HEK293 (cell line): Measurements from ENCODE around the gene RPS27.

Experiments
- CTCF ChIA-PET: fragments of 350-600 bp; formaldehyde crosslinking; extraction: SDS; loops from one replicate; lab custom pipeline; 2021; ENCODE audit warnings: antibody characterized with exemption; lab: Yijun Ruan, JAX
- POLR2A ChIA-PET: fragments of 300-600 bp; formaldehyde crosslinking; extraction: SDS; loops from one replicate; lab custom pipeline; 2020; ENCODE audit warnings: antibody characterized with exemption, inconsistent platforms; lab: Yijun Ruan, JAX
- H3K27ac ChIP-seq: fragments of 200-500 bp; sonication (Bioruptor generic); 2 replicates; pipeline ENCODE4 v1.5.1; 2014; ENCODE audit warnings: low read depth, low read length, control low read depth, inconsistent platforms; ENCODE audit errors: extremely low read depth
- H3K36me3 ChIP-seq, 2 experiments: fragments of 200-500 bp in 1 of 2; sonication (Bioruptor generic) in 1 of 2; 1 replicate in 1 of 2; 2 replicates in 1 of 2; pipeline ENCODE4 v1.5.1; 2014 to 2017; ENCODE audit warnings: inconsistent platforms in 2 of 2, low read length in 2 of 2; ENCODE audit not compliant: control insufficient read depth in 2 of 2, insufficient read depth in 1 of 2
- H3K4me1 ChIP-seq: fragments of 200-500 bp; sonication (Bioruptor generic); 2 replicates; pipeline ENCODE4 v1.5.1; 2014; ENCODE audit warnings: mild to moderate bottlenecking, low read length, inconsistent platforms; ENCODE audit not compliant: control insufficient read depth, insufficient read depth
- H3K4me3 ChIP-seq: 2 replicates; pipeline ENCODE4 v1.5.1; 2011; ENCODE audit warnings: low read depth, mild to moderate bottlenecking, control low read depth, low read length, moderate library complexity
- H3K9me3 ChIP-seq: fragments of 200-500 bp; sonication (Bioruptor generic); 2 replicates; pipeline ENCODE4 v1.5.1; 2014; ENCODE audit warnings: low read depth, low read length, inconsistent platforms; ENCODE audit not compliant: control insufficient read depth, insufficient read depth
- MEIS1 ChIP-seq: sonication (generic); formaldehyde crosslinking; IDR thresholded peaks from 2 replicates; pipeline ENCODE4 v1.8.1; 2022; ENCODE audit warnings: missing genetic modification reagents, mild to moderate bottlenecking, borderline replicate concordance
- SP7 ChIP-seq: fragments of 450-650 bp; formaldehyde crosslinking; IDR thresholded peaks from 2 replicates; pipeline ENCODE4 v1.5.1; 2016; ENCODE audit warnings: missing biosample characterization, missing genetic modification characterization
- ZBTB8A ChIP-seq: fragments of 450-650 bp; formaldehyde crosslinking; IDR thresholded peaks from 2 replicates; pipeline ENCODE4 v1.5.1; 2016; ENCODE audit warnings: missing biosample characterization, missing genetic modification characterization
- ZNF121 ChIP-seq: fragments of 450-650 bp; formaldehyde crosslinking; IDR thresholded peaks from 2 replicates; pipeline ENCODE4 v1.5.1; 2016; ENCODE audit warnings: missing biosample characterization, missing genetic modification characterization
- ZNF223 ChIP-seq: fragments of 450-650 bp; formaldehyde crosslinking; IDR thresholded peaks from 2 replicates; pipeline ENCODE4 v1.5.1; 2016; ENCODE audit warnings: missing biosample characterization, missing genetic modification characterization
- ZNF23 ChIP-seq: fragments of 450-650 bp; formaldehyde crosslinking; IDR thresholded peaks from 2 replicates; pipeline ENCODE4 v1.5.1; 2016; ENCODE audit warnings: missing biosample characterization, missing genetic modification characterization, borderline replicate concordance
- ZNF302 ChIP-seq: fragments of 450-650 bp; formaldehyde crosslinking; IDR thresholded peaks from 2 replicates; pipeline ENCODE4 v1.5.1; 2016; ENCODE audit warnings: missing biosample characterization, missing genetic modification characterization, low read depth
- ZNF324 ChIP-seq: fragments of 450-650 bp; formaldehyde crosslinking; IDR thresholded peaks from 2 replicates; pipeline ENCODE4 v1.5.1; 2016; ENCODE audit warnings: missing biosample characterization, missing genetic modification characterization
- ZNF366 ChIP-seq: fragments of 450-650 bp; formaldehyde crosslinking; conservative IDR thresholded peaks from 2 replicates; pipeline ENCODE4 v1.5.1; 2016; ENCODE audit warnings: missing biosample characterization, missing genetic modification characterization
- ZNF426 ChIP-seq: fragments of 450-650 bp; formaldehyde crosslinking; IDR thresholded peaks from 2 replicates; pipeline ENCODE4 v1.5.1; 2017; ENCODE audit warnings: missing biosample characterization, missing genetic modification characterization, mild to moderate bottlenecking, inconsistent platforms, moderate library complexity
- ZNF48 ChIP-seq: fragments of 450-650 bp; formaldehyde crosslinking; IDR thresholded peaks from 2 replicates; pipeline ENCODE4 v1.5.1; 2016; ENCODE audit warnings: missing biosample characterization, missing genetic modification characterization
- ZNF660 ChIP-seq: fragments of 450-650 bp; IDR thresholded peaks from 2 replicates; pipeline ENCODE4 v1.5.1; 2018; ENCODE audit warnings: missing biosample characterization, mild to moderate bottlenecking, missing genetic modification characterization
- ZNF791 ChIP-seq: fragments of 450-650 bp; formaldehyde crosslinking; IDR thresholded peaks from 2 replicates; pipeline ENCODE4 v1.5.1; 2016; ENCODE audit warnings: missing biosample characterization, missing genetic modification characterization
- ZSCAN30 ChIP-seq: fragments of 450-650 bp; IDR thresholded peaks from 2 replicates; pipeline ENCODE4 v1.5.1; 2018; ENCODE audit warnings: missing biosample characterization, mild to moderate bottlenecking, missing genetic modification characterization, moderate library complexity
- TF ChIP-seq, protein P1 (sequence below): fragments of 450-650 bp; formaldehyde crosslinking; IDR thresholded peaks from 2 replicates; pipeline ENCODE4 v1.5.1; 2017; ENCODE audit warnings: missing biosample characterization, missing genetic modification characterization
- TF ChIP-seq, protein P2 (sequence below): fragments of 450-650 bp; formaldehyde crosslinking; conservative IDR thresholded peaks from 2 replicates; pipeline ENCODE4 v1.5.1; 2016; ENCODE audit warnings: low read depth, missing biosample characterization, missing genetic modification characterization
- TF ChIP-seq, protein P3 (sequence below): fragments of 450-650 bp; formaldehyde crosslinking; IDR thresholded peaks from 2 replicates; pipeline ENCODE4 v1.5.1; 2016; ENCODE audit warnings: missing biosample characterization, missing genetic modification characterization

Gene RPS27

DNA sequence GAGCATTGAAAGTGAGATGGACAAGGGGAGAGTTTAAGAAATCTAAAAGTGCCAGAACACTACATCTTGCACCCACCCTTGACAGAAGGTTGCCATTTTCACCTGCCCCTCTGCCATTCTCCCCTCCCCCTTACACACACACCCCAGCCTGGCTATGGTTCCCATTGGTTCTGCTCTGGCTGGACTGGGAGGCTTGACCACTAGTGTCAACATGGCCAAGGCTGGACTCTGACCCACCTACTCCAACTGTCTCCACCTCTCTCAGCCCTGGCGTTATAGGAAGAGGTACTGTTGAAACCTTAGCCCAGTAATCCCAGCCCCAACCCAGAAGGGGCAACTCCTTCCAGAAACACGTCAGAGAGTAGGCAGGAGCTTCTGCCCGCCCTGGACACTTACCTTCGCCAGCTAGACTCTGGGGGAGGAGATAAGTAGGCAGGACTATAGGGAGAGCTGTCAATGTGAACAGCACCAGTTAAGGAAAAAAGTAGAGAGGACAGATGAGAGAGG, 36.6 kb upstream of the RPS27 start:
- no peak for TF ChIP-seq ZSCAN30 (tag by site-specific recombination)
- H3K9me3 ChIP-seq, result no peaks in the 10 kb centered on the region
- H3K36me3 ChIP-seq, result peaks cover 16 to 64% of the 10 kb centered on the region in 2 experiments; a peak in 2 of 3 replicates
- peaks cover 8% of the 10 kb centered on the region; the same call in 1 of the 2 replicates for H3K4me1 ChIP-seq
- POLR2A ChIA-PET, result no interaction called here
- H3K4me3 ChIP-seq, result no peak overlapping the region
- H3K27ac ChIP-seq, result no peak overlapping the region
- CTCF ChIA-PET, result interaction anchor here (0.8 to 1.5 kb wide), 2 partner anchors 132 to 157 kb away, joined by 3 to 6 read pairs; no protein-coding TSS in a partner anchor

DNA sequence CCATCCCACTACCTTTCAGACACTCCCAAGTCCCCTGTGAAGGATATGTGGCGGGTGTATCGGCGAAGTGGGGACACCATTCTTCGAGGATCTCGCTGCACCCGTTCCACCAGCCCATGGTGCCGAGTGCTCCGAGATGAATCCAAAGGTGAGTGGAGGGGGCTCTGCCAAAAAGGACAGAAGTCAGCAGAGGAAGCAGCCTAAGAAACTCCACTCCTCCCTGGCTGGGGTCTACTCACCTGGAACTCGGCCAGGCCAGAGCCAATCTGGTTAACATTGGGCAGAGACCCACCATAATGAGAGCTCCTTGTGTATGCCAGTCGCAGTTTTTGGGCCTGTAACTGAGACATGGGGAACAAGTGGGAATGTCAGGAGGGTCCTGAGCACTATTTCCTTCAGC, 35.7 kb upstream of the RPS27 start:
- no peak for TF ChIP-seq ZNF302 (tag by site-specific recombination)
- TF ChIP-seq ZNF660 (tag by site-specific recombination), result no peak
- no peak for TF ChIP-seq ZNF48 (tag by site-specific recombination)
- no peak for TF ChIP-seq ZNF121 (tag by site-specific recombination)
- no peak for TF ChIP-seq ZNF223 (tag by site-specific recombination)
- TF ChIP-seq ZBTB8A (tag by site-specific recombination), result no peak
- H3K36me3 ChIP-seq, result peaks cover 16 to 63% of the 10 kb centered on the region in 2 experiments; a peak in 2 of 3 replicates
- CTCF ChIA-PET, result interaction anchor here (0.7 kb wide), 1 partner anchor 20 kb away, joined by 3 read pairs; no protein-coding TSS in a partner anchor
- H3K9me3 ChIP-seq, result no peaks in the 10 kb centered on the region
- no peak overlapping the region for H3K27ac ChIP-seq
- H3K4me3 ChIP-seq, result no peak overlapping the region
- H3K4me1 ChIP-seq, result peaks cover 8% of the 10 kb centered on the region; the same call in 1 of the 2 replicates
- POLR2A ChIA-PET, result interaction anchor here (1.0 kb wide), 1 partner anchor 8 kb away, joined by 5 read pairs; the partner anchor contains the start of gene SLC39A1

DNA sequence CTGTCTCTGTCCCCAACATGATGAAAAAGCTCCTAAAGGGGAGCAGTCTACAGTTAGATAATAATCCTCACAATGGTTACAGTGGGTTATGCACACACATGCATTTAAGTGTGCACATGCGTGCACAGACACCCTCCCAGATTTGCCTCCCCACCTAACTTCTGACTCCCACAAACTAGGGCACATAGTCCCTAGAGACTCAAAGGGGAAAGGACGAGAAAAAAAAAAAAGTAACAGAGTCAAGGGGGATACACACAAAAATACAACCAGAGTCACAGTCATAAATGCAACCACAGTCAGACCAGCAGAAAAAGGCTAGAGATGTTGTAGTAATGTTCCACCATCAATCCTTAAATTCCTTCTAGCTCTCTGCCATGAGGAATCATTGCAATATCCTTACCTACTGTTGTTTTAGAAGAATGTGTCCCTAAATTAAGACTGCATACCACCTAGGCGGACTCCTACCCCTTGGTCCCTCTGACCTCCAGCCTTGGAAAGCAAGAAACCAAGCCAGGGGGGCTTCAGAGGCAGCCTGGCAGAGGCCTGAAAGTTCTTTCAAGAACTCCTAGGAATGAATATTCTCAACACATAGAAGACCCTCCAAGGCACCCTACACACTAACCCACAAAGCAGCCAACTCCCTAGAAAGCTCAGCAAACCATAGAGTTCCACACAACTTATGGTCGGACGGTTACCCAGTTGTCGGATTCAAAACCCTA, 33.4 kb upstream of the RPS27 start:
- no peaks in the 10 kb centered on the region for H3K9me3 ChIP-seq
- TF ChIP-seq ZNF791, result no peak
- TF ChIP-seq, protein P1, sequence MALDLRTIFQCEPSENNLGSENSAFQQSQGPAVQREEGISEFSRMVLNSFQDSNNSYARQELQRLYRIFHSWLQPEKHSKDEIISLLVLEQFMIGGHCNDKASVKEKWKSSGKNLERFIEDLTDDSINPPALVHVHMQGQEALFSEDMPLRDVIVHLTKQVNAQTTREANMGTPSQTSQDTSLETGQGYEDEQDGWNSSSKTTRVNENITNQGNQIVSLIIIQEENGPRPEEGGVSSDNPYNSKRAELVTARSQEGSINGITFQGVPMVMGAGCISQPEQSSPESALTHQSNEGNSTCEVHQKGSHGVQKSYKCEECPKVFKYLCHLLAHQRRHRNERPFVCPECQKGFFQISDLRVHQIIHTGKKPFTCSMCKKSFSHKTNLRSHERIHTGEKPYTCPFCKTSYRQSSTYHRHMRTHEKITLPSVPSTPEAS (tag by site-specific recombination), result peak; percentile 60
- ChIA-PET CTCF (interaction anchor here (0.6 to 1.7 kb wide), 5 partner anchors 10 to 795 kb away, joined by 3 to 6 read pairs (median 4); partner anchors contain the start of genes DENND4B and RAB13), POLR2A (interaction anchor here (1.3 to 1.8 kb wide), 2 partner anchors 11 kb away, joined by 4 to 7 read pairs; partner anchors contain the start of genes CREB3L4 and DENND4B)
- H3K27ac ChIP-seq, result peak overlapping the region; percentile 90; the same call in 1 of the 2 replicates
- peaks cover 8% of the 10 kb centered on the region; the same call in 1 of the 2 replicates for H3K4me1 ChIP-seq
- peak overlapping the region; percentile 89 for H3K4me3 ChIP-seq
- H3K36me3 ChIP-seq, result peaks cover under 1 to 63% of the 10 kb centered on the region in 2 experiments; a peak in 2 of 3 replicates

DNA sequence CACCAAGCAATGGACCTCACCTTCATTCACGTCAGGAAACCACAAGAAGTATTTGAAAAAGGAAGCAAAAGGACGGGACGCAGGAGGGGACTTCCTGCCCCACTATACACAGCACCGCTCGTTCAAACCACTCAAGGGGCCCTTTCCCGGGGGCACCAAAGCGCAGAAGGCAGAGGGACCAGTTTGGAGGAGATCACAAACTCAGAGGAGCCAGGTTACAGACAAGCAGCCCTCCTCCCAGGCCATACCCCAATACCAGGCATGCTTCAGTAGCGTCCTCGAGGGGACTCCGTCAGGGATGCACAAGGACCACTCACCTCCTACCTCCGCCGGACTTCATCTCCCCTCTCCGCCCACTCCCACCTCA, 32.8 kb upstream of the RPS27 start:
- H3K36me3 ChIP-seq, result peaks cover 0 to 58% of the 10 kb centered on the region in 2 experiments; a peak in 2 of 3 replicates
- peaks cover 13% of the 10 kb centered on the region; the same call in 1 of the 2 replicates for H3K4me1 ChIP-seq
- ChIA-PET POLR2A (interaction anchor here (1.5 to 2.0 kb wide), 6 partner anchors 9 to 33 kb away, joined by 5 to 32 read pairs (median 13); partner anchors contain the start of genes CREB3L4, DENND4B, JTB and RPS27), CTCF (interaction anchor here (0.6 to 1.4 kb wide), 3 partner anchors 13 to 796 kb away, joined by 3 to 4 read pairs (median 4); partner anchors contain the start of gene RAB13)
- peak overlapping the region; percentile 90 for H3K27ac ChIP-seq
- peak overlapping the region; percentile 89 for H3K4me3 ChIP-seq
- H3K9me3 ChIP-seq, result no peaks in the 10 kb centered on the region
- TF ChIP-seq, protein P2, sequence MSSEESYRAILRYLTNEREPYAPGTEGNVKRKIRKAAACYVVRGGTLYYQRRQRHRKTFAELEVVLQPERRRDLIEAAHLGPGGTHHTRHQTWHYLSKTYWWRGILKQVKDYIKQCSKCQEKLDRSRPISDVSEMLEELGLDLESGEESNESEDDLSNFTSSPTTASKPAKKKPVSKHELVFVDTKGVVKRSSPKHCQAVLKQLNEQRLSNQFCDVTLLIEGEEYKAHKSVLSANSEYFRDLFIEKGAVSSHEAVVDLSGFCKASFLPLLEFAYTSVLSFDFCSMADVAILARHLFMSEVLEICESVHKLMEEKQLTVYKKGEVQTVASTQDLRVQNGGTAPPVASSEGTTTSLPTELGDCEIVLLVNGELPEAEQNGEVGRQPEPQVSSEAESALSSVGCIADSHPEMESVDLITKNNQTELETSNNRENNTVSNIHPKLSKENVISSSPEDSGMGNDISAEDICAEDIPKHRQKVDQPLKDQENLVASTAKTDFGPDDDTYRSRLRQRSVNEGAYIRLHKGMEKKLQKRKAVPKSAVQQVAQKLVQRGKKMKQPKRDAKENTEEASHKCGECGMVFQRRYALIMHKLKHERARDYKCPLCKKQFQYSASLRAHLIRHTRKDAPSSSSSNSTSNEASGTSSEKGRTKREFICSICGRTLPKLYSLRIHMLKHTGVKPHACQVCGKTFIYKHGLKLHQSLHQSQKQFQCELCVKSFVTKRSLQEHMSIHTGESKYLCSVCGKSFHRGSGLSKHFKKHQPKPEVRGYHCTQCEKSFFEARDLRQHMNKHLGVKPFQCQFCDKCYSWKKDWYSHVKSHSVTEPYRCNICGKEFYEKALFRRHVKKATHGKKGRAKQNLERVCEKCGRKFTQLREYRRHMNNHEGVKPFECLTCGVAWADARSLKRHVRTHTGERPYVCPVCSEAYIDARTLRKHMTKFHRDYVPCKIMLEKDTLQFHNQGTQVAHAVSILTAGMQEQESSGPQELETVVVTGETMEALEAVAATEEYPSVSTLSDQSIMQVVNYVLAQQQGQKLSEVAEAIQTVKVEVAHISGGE (tag by site-specific recombination), result peak; percentile 67
- TF ChIP-seq ZNF366 (tag by site-specific recombination) (no peak), ZNF324 (tag by site-specific recombination) (no peak), SP7 (tag by site-specific recombination) (no peak), ZNF426 (tag by site-specific recombination) (no peak), MEIS1 (CRISPR knock-in tag) (no peak), ZNF121 (tag by site-specific recombination) (no peak), ZNF23 (no peak)
- TF ChIP-seq, protein P3, sequence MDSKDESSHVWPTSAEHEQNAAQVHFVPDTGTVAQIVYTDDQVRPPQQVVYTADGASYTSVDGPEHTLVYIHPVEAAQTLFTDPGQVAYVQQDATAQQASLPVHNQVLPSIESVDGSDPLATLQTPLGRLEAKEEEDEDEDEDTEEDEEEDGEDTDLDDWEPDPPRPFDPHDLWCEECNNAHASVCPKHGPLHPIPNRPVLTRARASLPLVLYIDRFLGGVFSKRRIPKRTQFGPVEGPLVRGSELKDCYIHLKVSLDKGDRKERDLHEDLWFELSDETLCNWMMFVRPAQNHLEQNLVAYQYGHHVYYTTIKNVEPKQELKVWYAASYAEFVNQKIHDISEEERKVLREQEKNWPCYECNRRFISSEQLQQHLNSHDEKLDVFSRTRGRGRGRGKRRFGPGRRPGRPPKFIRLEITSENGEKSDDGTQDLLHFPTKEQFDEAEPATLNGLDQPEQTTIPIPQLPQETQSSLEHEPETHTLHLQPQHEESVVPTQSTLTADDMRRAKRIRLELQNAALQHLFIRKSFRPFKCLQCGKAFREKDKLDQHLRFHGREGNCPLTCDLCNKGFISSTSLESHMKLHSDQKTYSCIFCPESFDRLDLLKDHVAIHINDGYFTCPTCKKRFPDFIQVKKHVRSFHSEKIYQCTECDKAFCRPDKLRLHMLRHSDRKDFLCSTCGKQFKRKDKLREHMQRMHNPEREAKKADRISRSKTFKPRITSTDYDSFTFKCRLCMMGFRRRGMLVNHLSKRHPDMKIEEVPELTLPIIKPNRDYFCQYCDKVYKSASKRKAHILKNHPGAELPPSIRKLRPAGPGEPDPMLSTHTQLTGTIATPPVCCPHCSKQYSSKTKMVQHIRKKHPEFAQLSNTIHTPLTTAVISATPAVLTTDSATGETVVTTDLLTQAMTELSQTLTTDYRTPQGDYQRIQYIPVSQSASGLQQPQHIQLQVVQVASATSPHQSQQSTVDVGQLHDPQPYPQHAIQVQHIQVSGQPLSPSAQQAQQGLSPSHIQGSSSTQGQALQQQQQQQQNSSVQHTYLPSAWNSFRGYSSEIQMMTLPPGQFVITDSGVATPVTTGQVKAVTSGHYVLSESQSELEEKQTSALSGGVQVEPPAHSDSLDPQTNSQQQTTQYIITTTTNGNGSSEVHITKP (tag by site-specific recombination), result peak; percentile 80; the same call in 1 of the 2 replicates
